ENCODE data around the gene ZNF853.
"Not testable (repeated sequence)": the region's sequence is repeated elsewhere in the genome, so short reads cannot be mapped to it uniquely, and the experiment has no call there.

ZNF853 gene

DNA sequence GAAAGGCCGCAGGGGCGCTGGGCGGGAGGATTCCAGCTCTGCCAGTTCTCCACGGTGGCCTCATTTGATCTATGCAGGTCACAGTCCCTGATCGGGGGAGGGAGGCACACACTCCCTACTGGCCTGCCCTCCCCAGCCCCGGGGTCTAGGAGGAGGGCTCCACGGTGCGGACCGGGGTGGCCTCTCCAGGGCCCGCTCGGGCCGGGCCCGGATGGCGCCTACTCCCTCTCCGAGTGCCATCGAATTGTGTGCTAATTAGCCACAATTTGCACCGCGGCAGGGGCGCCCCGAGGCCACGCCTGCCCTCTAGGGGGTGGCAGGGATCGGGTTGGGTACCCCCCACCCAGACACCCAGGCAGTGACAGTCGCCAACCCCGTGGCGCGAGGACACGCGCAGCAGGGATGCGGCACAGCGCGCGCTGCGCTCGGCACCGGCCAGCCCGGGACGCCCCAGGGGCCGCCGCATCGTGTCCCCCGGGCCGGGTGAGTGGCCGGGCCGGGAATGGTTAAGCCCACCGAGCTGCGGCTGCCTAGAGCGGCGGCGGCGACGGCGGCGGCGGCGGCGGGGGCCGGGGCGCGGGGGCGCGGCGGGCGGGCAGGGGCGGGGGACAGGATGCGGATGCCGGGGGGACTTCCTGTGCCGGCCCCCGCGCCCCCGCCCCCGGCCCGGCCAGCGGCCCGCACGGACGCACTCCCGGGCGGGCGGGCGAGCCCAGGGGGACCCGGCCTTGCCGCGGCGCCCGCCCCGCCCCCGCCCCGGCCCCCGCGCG lies at the start of gene ZNF853:
TSS of gene ZNF853 (plus strand) at position 658 of the 770 bp plus-strand sequence. CDS start 565 bp downstream, outside the sequence.
- Histone ChIP-seq H3K4me3 (peak within 1 kb of the TSS; percentile 67), H3K27ac (no peak within 1 kb of the TSS), H3K9me3 (no peaks in the 10 kb centered on the region), H3K4me1 (peaks cover 23% of the 10 kb centered on the region), H3K9ac (peak within 1 kb of the TSS; percentile 57; the same call in 1 of the 2 replicates), H3K36me3 (peaks cover 6% of the 10 kb centered on the region; the same call in 1 of the 2 replicates), H3K27me3 (peaks cover 61% of the 10 kb centered on the region), H4K20me1 (peaks cover 36% of the 10 kb centered on the region), H3K4me2 (peak within 1 kb of the TSS; percentile 91)
- no peak for TF ChIP-seq Cebpa-rat (IDR thresholded peaks at IDR 0.05)

DNA sequence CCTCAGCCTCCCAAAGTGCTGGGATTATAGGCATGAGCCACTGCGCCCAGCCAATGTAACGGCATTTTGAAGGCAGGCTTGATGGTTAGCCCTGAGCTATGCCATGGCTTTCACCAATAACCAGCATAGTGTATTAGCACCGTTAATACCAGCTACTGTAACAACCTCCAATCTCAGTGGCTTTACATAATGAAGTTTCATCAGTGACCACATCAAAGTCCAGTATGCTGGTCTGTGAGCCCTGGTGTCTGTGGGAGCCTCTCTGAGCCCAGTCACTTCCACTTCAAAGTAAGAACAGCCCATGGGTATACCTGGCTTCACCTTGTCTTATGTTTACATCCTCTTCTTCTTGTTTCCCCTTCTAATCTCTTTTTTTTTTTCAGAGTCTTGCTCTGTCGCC lies 49.8 kb upstream of the ZNF853 start:
- no peak overlapping the region for H3K27ac ChIP-seq
- no peak overlapping the region for H3K9ac ChIP-seq
- H3K4me2 ChIP-seq, result no peak overlapping the region
- H3K4me1 ChIP-seq, result no peaks in the 10 kb centered on the region
- H3K36me3 ChIP-seq, result no peaks in the 10 kb centered on the region
- no peak for TF ChIP-seq Cebpa-rat (IDR thresholded peaks at IDR 0.05)
- H3K27me3 ChIP-seq, result no peaks in the 10 kb centered on the region
- H3K4me3 ChIP-seq, result no peak overlapping the region
- no peaks in the 10 kb centered on the region for H3K9me3 ChIP-seq
- no peaks in the 10 kb centered on the region for H4K20me1 ChIP-seq

DNA sequence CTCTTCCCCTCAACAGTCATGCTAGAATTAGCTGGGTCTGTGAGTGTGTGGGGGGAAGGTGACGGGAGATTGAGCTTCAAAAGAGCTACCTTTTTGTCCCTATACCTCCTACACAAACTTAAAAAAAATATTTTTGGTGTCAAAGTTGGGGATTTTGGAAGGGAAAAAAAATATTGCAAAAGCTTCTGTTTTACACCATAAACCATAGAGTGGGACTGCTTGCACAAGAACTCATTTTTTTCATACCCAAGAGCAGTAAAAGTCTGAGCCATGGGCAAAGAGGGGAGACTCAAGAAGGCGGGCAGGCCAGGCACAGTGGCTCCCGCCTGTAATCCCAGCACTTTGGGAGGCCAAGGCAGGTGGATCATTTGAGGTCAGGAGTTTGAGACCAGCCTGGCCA lies 47.5 kb upstream of the ZNF853 start:
- Histone ChIP-seq H4K20me1 (no peaks in the 10 kb centered on the region), H3K27ac (no peak overlapping the region)

DNA sequence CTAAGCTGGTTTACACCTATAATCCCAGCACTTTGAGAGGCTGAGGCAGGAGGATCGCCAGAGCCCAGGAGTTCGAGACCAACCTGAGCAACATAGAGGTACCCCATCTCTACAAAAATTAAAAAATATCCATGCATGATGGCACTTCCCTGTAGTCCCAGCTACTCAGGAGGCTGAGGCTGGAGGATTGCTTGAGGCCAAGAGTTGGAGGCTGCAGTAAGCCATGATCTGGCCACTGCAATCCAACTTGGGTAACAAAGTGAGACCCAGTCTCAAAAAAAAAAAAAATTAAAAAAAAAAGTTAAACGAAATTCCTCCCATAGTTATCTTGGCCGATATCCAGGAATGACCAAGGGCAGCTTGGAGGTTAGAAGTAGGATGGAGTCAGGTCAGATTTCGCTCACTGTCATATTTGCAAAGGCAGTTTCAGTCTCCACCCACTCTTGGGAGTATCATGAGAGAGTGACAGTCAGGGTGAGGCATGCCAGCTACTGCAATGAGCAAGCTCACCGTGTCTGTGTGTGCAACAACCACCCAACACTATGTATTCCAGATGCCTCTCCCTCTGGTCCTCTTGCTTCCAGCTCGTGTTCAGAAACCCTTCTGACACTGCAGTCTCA lies 44.1 kb upstream of the ZNF853 start:
- no peak overlapping the region for H3K27ac ChIP-seq
- no peaks in the 10 kb centered on the region for H3K9me3 ChIP-seq
- no peak overlapping the region for H3K9ac ChIP-seq
- TF ChIP-seq Cebpa-rat (IDR thresholded peaks at IDR 0.05), result no peak
- no peaks in the 10 kb centered on the region for H4K20me1 ChIP-seq
- peak overlapping the region; percentile 65; the same call in 1 of the 2 replicates for H3K4me2 ChIP-seq
- H3K27me3 ChIP-seq, result no peaks in the 10 kb centered on the region
- H3K4me1 ChIP-seq, result peaks cover 50% of the 10 kb centered on the region
- no peak overlapping the region for H3K4me3 ChIP-seq
- no peaks in the 10 kb centered on the region for H3K36me3 ChIP-seq

More for the DNA sequence above, 47.5 kb upstream of the ZNF853 start:
- no peak overlapping the region for H3K4me3 ChIP-seq
- no peaks in the 10 kb centered on the region for H3K27me3 ChIP-seq
- peaks cover 16% of the 10 kb centered on the region for H3K4me1 ChIP-seq
- H3K4me2 ChIP-seq, result no peak overlapping the region
- TF ChIP-seq Cebpa-rat (IDR thresholded peaks at IDR 0.05), result no peak
- H3K9ac ChIP-seq, result no peak overlapping the region
- no peaks in the 10 kb centered on the region for H3K36me3 ChIP-seq
- no peaks in the 10 kb centered on the region for H3K9me3 ChIP-seq

DNA sequence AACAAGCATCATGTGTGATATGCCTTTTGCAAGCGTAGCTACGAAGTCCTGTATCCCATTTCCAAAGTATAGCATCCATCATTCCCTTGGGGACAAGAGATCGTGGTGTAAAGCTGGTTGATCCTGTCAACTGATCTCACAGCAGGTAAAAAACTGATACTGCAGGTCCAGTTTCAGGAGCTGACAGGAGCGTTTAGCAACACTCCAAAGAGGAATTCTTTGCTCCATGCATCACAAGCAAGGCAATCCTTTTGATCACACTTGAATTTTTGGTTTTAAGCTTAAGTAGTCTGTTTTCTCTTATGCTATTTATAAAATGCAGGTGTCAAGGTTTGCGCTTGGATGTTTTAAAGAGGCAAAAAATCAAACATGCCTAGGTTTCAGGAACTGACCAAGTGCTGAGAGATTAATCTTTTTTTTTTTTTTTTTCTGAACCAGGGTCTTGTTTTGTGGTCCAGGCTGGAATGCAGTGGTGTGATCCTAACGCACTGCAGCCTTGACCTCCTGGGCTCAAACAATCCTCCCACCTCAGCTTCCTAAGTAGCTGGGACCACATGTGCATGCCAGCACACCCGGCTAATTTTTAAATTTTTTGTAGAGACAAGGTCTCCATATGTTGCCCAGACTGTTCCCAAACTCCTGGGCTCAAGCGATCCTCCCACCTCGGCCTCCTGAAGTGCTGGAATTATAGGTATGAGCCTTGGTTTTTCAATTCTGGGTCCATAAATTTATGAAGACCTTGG lies 40.0 kb upstream of the ZNF853 start:
- no peak for TF ChIP-seq Cebpa-rat (IDR thresholded peaks at IDR 0.05)
- H3K4me3 ChIP-seq, result no peak overlapping the region
- peaks cover 86% of the 10 kb centered on the region for H3K4me1 ChIP-seq
- no peaks in the 10 kb centered on the region for H4K20me1 ChIP-seq
- 0 out of 2 replicates have a peak overlapping the region, but pooled peaks have one; percentile 8 for H3K9ac ChIP-seq
- peak overlapping the region; percentile 95 for H3K27ac ChIP-seq
- no peaks in the 10 kb centered on the region for H3K9me3 ChIP-seq
- H3K4me2 ChIP-seq, result peak overlapping the region; percentile 53
- H3K36me3 ChIP-seq, result no peaks in the 10 kb centered on the region
- H3K27me3 ChIP-seq, result no peaks in the 10 kb centered on the region

DNA sequence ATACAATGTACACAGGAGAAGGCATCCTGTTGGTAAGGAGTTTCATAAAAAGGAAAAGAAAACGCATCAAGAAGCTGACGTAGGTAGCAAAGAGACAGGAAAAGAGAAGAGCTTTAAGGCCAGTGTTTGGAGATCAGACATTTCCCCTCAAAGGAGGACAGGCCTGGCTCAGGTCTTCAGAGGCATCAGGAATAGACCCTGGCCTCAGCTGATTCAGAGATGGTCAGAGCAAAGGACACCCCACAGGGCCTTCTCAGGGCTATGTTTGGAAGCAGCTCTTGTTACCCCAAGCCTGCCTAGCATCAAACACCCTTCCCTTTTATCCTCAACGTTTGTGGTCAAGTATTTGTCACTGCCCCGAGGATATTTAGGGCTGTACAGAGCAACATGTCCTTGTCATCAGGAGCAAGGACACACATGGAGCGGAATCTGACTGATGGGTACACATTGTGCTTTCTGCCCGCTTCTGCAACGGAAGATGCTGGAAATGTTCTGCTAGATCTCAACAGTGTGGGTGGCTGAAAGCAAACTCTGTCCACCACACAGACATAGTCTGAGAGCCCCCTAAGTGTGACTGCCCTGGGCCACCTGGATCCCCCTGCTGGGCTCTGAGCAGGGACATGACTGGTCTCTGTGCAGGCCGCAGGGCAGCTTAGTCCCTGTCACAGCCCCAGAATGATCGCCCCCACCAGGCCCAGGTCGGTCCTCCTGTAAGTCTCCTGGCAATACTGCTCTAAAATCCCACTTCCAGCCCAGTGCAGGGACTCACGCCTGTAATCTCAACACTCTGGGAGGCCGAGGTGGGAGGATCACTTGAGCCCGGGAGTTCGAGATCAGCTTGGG lies 39.2 kb upstream of the ZNF853 start:
- Histone ChIP-seq H3K9ac (0 out of 2 replicates have a peak overlapping the region, but pooled peaks have one; percentile 8), H3K4me3 (peak overlapping the region; percentile 74; the same call in 1 of the 2 replicates), H3K4me1 (peaks cover 94% of the 10 kb centered on the region), H3K9me3 (no peaks in the 10 kb centered on the region), H3K4me2 (peak overlapping the region; percentile 53), H4K20me1 (no peaks in the 10 kb centered on the region), H3K36me3 (no peaks in the 10 kb centered on the region), H3K27me3 (no peaks in the 10 kb centered on the region), H3K27ac (peak overlapping the region; percentile 95)
- no peak for TF ChIP-seq Cebpa-rat (IDR thresholded peaks at IDR 0.05)

DNA sequence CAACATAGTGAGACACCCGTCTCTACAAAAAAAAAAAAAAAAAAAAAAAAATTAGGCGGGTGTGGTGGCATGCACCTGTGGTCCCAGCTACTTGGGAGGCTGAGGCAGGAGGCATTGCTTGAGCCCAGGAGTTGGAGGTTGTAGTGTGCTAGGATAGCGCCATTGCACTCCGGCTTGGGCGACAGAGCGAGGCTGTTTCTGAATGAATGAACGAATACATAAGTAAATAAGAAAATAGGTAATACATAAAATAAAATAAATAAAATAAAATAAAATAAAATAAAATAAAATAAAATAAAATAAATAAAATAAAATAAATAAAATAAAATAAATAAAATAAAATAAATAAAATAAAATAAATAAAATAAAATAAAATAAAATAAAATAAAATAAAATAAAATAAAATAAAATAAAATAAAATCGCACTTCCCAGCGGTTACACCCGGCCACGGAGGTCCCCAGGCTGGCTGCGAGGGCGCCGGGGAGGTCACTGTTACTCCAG lies 38.5 kb upstream of the ZNF853 start:
- Histone ChIP-seq H3K4me1 (peaks cover 95% of the 10 kb centered on the region), H3K27ac (peak overlapping the region; percentile 95), H3K4me3 (peak overlapping the region; percentile 74), H3K4me2 (peak overlapping the region; percentile 87), H3K9ac (peak overlapping the region; percentile 91)
- not testable (repeated sequence) for H4K20me1 ChIP-seq, H3K9me3 ChIP-seq, H3K27me3 ChIP-seq, H3K36me3 ChIP-seq

DNA sequence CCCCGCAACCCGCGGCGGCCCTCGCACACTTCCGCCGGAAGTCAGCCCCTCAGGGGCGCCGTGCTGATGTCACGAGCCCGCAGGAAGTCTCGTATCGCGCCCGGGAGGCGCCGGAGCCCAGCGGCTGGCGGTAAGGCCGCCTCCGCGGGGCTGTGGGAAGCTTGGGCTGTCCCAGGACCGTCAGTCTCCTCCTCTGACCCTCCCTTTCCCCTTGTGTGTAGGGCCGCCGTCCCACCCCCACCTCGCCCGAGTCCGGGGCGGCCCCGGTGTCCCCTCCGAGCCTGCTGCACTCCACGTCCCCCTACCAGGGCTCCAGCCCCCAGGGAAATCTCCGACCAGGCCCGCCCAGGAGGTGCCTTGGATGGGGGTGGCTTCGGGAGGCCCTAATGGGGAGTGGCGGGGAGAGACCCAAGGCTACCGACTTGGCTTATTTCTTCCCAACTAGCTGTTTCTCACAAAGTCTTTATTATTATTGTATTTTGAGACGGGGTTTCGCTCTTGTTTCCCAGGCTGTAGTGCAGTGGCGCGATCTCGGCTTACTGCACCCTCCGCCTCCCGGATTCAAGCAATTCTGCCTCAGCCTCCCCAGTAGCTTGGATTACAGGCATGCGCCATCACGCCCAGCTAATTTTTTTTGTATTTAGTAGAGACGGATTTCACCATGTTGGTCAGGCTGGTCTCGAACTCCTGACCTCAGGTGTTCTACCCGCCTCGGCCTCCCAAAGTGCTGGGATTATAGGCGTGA lies 37.9 kb upstream of the ZNF853 start, which contains the start of gene ZDHHC4:
TSS of gene ZDHHC4 (plus strand) at position 86 of the 745 bp plus-strand sequence. CDS start 3,108 bp downstream, outside the sequence.
- H3K4me3 ChIP-seq, result peak within 1 kb of the TSS; percentile 74
- TF ChIP-seq Cebpa-rat (IDR thresholded peaks at IDR 0.05), result no peak
- peaks cover 95% of the 10 kb centered on the region for H3K4me1 ChIP-seq
- peak within 1 kb of the TSS; percentile 87 for H3K4me2 ChIP-seq
- peak within 1 kb of the TSS; percentile 95 for H3K27ac ChIP-seq
- peak within 1 kb of the TSS; percentile 91 for H3K9ac ChIP-seq
- H3K36me3 ChIP-seq, result peaks cover 2% of the 10 kb centered on the region; the same call in 1 of the 2 replicates
- H3K27me3 ChIP-seq, result no peaks in the 10 kb centered on the region
- H3K9me3 ChIP-seq, result peaks cover 3% of the 10 kb centered on the region; the same call in 1 of the 2 replicates
- H4K20me1 ChIP-seq, result no peaks in the 10 kb centered on the region

Measured in BLaER1 (cell line).